ENCODE data around the gene GAREM1.
"Not testable (repeated sequence)": the region's sequence is repeated elsewhere in the genome, so short reads cannot be mapped to it uniquely, and the experiment has no call there.

Gene GAREM1

DNA sequence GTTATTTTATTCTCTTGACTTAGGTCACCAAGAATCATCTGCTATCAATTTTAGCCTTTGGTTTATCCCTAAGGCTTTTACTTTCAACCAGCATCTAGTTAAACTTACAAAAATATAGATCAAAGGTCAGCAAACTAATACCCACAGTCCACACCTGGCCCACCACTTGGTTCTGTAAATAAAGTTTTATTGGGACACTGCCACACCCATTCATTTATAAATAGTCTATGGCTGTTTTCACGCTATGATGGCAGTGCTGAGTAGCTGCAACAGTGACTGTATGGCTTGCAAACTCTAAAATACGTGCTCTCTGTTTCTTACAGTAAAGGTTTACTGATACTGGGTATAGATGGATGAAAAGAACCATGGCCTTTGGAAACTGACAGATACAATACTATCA lies 173.8 kb downstream of the GAREM1 start:
- no peak overlapping the region for H3K4me3 ChIP-seq (ENCODE audit: low read depth, low read length)
- DNase-seq (ENCODE audit: low read depth), result no peak
- TF ChIP-seq, protein P1, sequence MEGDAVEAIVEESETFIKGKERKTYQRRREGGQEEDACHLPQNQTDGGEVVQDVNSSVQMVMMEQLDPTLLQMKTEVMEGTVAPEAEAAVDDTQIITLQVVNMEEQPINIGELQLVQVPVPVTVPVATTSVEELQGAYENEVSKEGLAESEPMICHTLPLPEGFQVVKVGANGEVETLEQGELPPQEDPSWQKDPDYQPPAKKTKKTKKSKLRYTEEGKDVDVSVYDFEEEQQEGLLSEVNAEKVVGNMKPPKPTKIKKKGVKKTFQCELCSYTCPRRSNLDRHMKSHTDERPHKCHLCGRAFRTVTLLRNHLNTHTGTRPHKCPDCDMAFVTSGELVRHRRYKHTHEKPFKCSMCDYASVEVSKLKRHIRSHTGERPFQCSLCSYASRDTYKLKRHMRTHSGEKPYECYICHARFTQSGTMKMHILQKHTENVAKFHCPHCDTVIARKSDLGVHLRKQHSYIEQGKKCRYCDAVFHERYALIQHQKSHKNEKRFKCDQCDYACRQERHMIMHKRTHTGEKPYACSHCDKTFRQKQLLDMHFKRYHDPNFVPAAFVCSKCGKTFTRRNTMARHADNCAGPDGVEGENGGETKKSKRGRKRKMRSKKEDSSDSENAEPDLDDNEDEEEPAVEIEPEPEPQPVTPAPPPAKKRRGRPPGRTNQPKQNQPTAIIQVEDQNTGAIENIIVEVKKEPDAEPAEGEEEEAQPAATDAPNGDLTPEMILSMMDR (IDR thresholded peaks at IDR 0.05; ENCODE audit: low read depth, low read length, missing control alignments), result no peak

DNA sequence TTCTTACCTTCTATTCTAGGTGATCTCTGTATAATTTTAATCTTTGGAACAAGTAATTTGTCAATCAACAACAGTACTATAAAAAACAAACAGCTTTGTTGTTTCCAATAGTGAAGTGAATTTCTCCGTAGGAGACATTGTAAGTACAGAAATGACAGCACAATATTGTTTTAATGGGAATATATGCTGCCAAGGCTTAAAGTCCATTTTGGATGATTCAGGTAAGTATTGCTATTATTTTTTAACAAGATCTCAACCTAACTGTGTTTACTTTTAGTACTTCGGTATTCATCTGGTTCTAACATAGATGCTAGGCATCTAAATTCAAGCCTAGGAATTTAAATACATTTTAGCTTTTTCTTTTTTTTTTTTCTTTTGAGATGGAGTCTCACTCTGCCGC lies 175.1 kb downstream of the GAREM1 start:
- H3K4me3 ChIP-seq (ENCODE audit: low read depth, low read length), result no peak overlapping the region
- DNase-seq (ENCODE audit: low read depth), result no peak
- TF ChIP-seq, protein P1 (IDR thresholded peaks at IDR 0.05; ENCODE audit: low read depth, low read length, missing control alignments), result no peak

DNA sequence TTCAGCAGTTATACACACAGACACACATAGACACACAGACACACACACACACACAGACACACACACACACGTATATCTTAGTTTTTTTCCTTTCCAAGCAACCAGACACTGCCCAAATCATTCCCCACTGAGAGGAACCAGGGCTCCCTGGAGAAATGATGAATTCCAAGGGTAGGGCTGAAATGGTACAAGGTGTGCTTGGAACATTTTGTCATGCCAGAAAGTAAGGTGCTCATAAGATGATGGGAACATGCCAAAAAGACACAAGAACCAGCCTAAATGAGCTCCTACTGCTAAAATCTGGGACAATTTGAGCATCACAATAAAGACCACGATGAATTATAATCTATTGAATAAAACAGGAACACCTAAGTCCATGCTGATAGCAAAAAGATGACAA lies 177.6 kb downstream of the GAREM1 start:
- no peak for DNase-seq (ENCODE audit: low read depth)
- no peak overlapping the region for H3K4me3 ChIP-seq (ENCODE audit: low read depth, low read length)
- TF ChIP-seq, protein P1 (IDR thresholded peaks at IDR 0.05; ENCODE audit: low read depth, low read length, missing control alignments), result no peak

DNA sequence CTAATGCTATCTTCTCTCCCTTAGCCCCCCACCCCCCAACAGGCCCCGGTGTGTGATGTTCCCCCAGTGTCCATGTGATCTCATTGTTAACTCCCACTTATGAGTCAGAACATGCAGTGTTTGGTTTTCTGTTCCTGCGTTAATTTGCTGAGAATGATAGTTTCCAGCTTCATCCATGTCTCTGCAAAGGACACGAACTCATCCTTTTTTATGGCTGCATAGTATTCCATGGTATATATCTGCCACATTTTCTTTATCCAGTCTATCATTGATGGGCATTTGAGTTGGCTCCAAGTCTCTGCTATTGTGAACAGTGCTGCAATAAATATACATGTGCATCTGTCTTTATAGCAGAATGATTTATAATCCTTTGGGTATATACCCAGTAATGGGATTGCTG lies 179.1 kb downstream of the GAREM1 start:
- DNase-seq (ENCODE audit: low read depth); H3K4me3 ChIP-seq (ENCODE audit: low read depth, low read length): not testable (repeated sequence)

DNA sequence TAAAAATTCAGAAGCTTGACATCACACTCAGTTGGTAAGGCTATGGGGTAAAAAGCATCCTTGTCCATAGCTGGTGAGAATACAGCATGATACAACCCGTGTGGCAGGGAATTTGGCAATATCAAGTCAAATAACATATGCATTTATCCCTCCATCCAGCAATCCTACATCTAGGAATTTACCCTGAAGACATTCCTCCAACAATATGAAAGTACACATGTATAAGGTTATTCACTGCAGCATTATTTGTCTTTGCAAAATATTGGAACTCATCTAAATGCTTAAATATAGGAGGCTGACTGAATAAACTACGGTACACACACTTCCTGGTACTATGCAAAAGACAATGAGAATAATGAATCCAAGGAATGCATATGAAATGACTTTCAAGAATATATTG lies 179.9 kb downstream of the GAREM1 start:
- TF ChIP-seq, protein P1 (IDR thresholded peaks at IDR 0.05; ENCODE audit: low read depth, low read length, missing control alignments), result no peak

DNA sequence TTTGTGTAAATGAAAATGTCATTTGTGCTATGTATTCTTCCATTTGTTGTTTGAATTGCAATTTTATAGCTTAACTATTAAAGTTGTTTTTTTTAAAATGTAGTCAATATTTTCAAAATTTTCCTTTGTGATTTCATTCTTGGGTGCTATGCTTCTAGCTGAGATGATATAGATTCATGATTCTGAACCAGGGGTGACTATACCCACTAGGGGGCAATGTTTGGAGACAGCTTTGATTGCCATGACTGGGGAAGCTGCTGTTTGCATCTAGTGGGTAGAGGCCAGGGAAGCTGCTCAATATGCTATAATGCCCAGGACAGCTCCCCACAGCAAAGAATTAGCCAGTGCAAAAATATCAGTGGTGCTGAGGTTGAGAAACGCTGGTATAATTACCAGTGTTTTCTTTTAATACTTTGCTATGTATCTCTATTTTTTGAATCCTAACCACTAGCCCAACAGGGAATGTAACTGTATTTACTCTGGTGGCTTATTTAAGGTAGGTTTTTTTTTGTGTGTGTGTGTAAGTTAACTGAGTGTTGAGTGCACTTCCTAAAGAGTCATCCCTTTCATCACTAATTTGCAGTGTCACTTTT lies 181.1 kb downstream of the GAREM1 start:
- no peak for DNase-seq (ENCODE audit: low read depth)
- TF ChIP-seq, protein P1 (IDR thresholded peaks at IDR 0.05; ENCODE audit: low read depth, low read length, missing control alignments), result peak; percentile 66
- H3K4me3 ChIP-seq (ENCODE audit: low read depth, low read length), result no peak overlapping the region

More for the DNA sequence above, 179.9 kb downstream of the GAREM1 start:
- DNase-seq (ENCODE audit: low read depth), result no peak
- no peak overlapping the region for H3K4me3 ChIP-seq (ENCODE audit: low read depth, low read length)

DNA sequence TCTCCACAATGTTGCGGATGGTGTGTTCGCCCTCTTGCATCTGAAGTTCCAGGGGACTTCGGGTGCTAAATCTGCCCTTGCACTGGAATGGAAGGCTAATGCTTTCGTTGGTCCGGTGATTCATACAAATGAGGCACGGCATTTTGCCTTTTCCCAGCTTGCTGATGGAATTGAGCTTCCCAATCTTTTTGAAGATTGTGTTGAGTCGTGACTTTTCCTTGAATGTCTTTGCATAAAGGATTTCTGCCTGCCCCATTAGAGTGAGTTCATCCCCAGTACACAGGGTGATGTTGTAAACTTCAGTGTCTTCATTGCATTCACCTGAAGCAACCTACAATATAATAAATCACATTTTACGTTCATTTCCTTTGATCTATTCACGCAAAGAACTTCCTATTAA lies 182.8 kb downstream of the GAREM1 start:
- TF ChIP-seq, protein P1 (IDR thresholded peaks at IDR 0.05; ENCODE audit: low read depth, low read length, missing control alignments), result no peak
- no peak overlapping the region for H3K4me3 ChIP-seq (ENCODE audit: low read depth, low read length)
- no peak for DNase-seq (ENCODE audit: low read depth)

All from GM12864 (cell line).